ENCODE results near the gene SPAG9. TPM values are rescaled to one million over a fixed set of nuclear protein-coding genes. Genes with fewer than 3 reads are reported as not detected.

SPAG9 gene
- total RNA-seq, 6 donors from 2014 or later, result 87.5 to 233 (median 152) TPM

GRCh38 chr17:51017270-51017669, 103.4 kb downstream of the SPAG9 start:
- H3K27me3 ChIP-seq, result no peaks in the 10 kb centered on the region
- H3K4me1 ChIP-seq, result peaks cover 0 to 5% (median 0%) of the 10 kb centered on the region in 4 donors
- no peaks in the 10 kb centered on the region for H3K9me3 ChIP-seq
- no peak for DNase-seq
- H3K27ac ChIP-seq, result no peak overlapping the region
- peaks cover 20 to 66% (median 42%) of the 10 kb centered on the region in 4 donors for H3K36me3 ChIP-seq
- WGBS, 2 donors, result 75 to 88% methylated on average over 2 of the region's 2 CpGs
- TF ChIP-seq POLR2A (IDR thresholded peaks at IDR 0.05), result no peak
- no peak for TF ChIP-seq EP300 (IDR thresholded peaks at IDR 0.05)
- TF ChIP-seq POLR2AphosphoS5 (IDR thresholded peaks at IDR 0.05), result no peak
- TF ChIP-seq CTCF (IDR thresholded peaks at IDR 0.05), result no peak
- no peak for ATAC-seq (ENCODE audit: low FRiP score in 2 of 2)
- no peak overlapping the region for H3K4me3 ChIP-seq

GRCh38 chr17:51016099-51016498, 104.6 kb downstream of the SPAG9 start:
- no peak overlapping the region for H3K4me3 ChIP-seq
- H3K27ac ChIP-seq, result no peak overlapping the region
- H3K27me3 ChIP-seq, result no peaks in the 10 kb centered on the region
- H3K4me1 ChIP-seq, result peaks cover 0 to 5% (median 0%) of the 10 kb centered on the region in 4 donors
- 58 to 72% methylated on average over 1 of the region's 1 CpG for WGBS, 2 donors
- DNase-seq (no peak), ATAC-seq (ENCODE audit: low FRiP score in 2 of 2) (no peak)
- no peaks in the 10 kb centered on the region for H3K9me3 ChIP-seq
- TF ChIP-seq CTCF (IDR thresholded peaks at IDR 0.05) (no peak), POLR2AphosphoS5 (IDR thresholded peaks at IDR 0.05) (no peak), EP300 (IDR thresholded peaks at IDR 0.05) (no peak), POLR2A (IDR thresholded peaks at IDR 0.05) (no peak)
- peaks cover 20 to 68% (median 45%) of the 10 kb centered on the region in 4 donors for H3K36me3 ChIP-seq

- Histone ChIP-seq H3K27me3 (no peaks in the 10 kb centered on the region), H3K27ac (peak overlapping the region in 1 of 4 donors; percentile 64), H3K9me3 (no peaks in the 10 kb centered on the region), H3K4me1 (peaks cover 0 to 5% (median 0%) of the 10 kb centered on the region in 4 donors), H3K4me3 (no peak overlapping the region), H3K36me3 (peaks cover 17 to 65% (median 44%) of the 10 kb centered on the region in 4 donors)
- no peak for ATAC-seq (ENCODE audit: low FRiP score in 2 of 2)
- 45 to 73% methylated on average over 1 of the region's 1 CpG for WGBS, 2 donors
- DNase-seq, result no peak
- TF ChIP-seq EP300 (IDR thresholded peaks at IDR 0.05) (no peak), POLR2A (IDR thresholded peaks at IDR 0.05) (no peak), POLR2AphosphoS5 (IDR thresholded peaks at IDR 0.05) (no peak), CTCF (IDR thresholded peaks at IDR 0.05) (no peak)
Observed at GRCh38 chr17:51015145-51015558, 105.5 kb downstream of the SPAG9 start.

GRCh38 chr17:51014129-51014528, 106.5 kb downstream of the SPAG9 start:
- no peak for ATAC-seq (ENCODE audit: low FRiP score in 2 of 2)

GRCh38 chr17:51013322-51013721, 107.3 kb downstream of the SPAG9 start:
- Histone ChIP-seq H3K4me3 (no peak overlapping the region), H3K27ac (no peak overlapping the region), H3K4me1 (peaks cover 0 to 5% (median 0%) of the 10 kb centered on the region in 4 donors), H3K27me3 (no peaks in the 10 kb centered on the region), H3K9me3 (no peaks in the 10 kb centered on the region), H3K36me3 (peaks cover 6 to 50% (median 27%) of the 10 kb centered on the region in 4 donors)
- 94 to 98% methylated on average over 2 of the region's 2 CpGs for WGBS, 2 donors
- ATAC-seq (ENCODE audit: low FRiP score in 2 of 2), result no peak
- no peak for DNase-seq
- TF ChIP-seq POLR2A (IDR thresholded peaks at IDR 0.05) (no peak), CTCF (IDR thresholded peaks at IDR 0.05) (no peak), EP300 (IDR thresholded peaks at IDR 0.05) (no peak), POLR2AphosphoS5 (IDR thresholded peaks at IDR 0.05) (no peak)

More at GRCh38 chr17:51014129-51014528, 106.5 kb downstream of the SPAG9 start:
- Histone ChIP-seq H3K4me1 (peaks cover 0 to 5% (median 0%) of the 10 kb centered on the region in 4 donors), H3K36me3 (peaks cover 14 to 58% (median 35%) of the 10 kb centered on the region in 4 donors), H3K4me3 (no peak overlapping the region), H3K9me3 (no peaks in the 10 kb centered on the region), H3K27me3 (no peaks in the 10 kb centered on the region), H3K27ac (no peak overlapping the region)
- no peak for DNase-seq
- no peak for TF ChIP-seq POLR2AphosphoS5 (IDR thresholded peaks at IDR 0.05)
- 90 to 98% methylated on average over 3 of the region's 3 CpGs for WGBS, 2 donors

Data from upper lobe of left lung (tissue), 6 donors.